B cell (primary cell): ENCODE data around the gene SGSH. TPM values are rescaled to one million over a fixed set of nuclear protein-coding genes. Genes with fewer than 3 reads are reported as not detected.

Experiments used
- ATAC-seq: fragments of 200-7000 bp; cut with Tn5 transposase; one replicate; pipeline ENCODE4 v1.10.0; 2021; ENCODE audit warnings: low read depth, mild to moderate bottlenecking, moderate number of reproducible peaks, moderate library complexity
- CTCF ChIA-PET: fragments of 350-600 bp; sonication (Branson Sonifier 250); formaldehyde crosslinking; loops from one replicate; lab custom pipeline; 2021; ENCODE audit warnings: antibody characterized with exemption, inconsistent platforms; lab: Charles Lee
- POLR2A ChIA-PET: fragments of 350-600 bp; sonication (Branson Sonifier 250); formaldehyde crosslinking; loops from one replicate; lab custom pipeline; 2021; ENCODE audit warnings: antibody characterized with exemption; lab: Charles Lee
- DNase-seq: peaks from one replicate; pipeline ENCODE4 v3.0.0; 2013
- H2AFZ ChIP-seq: 2 replicates; pipeline ENCODE4 v1.6.1; 2012; ENCODE audit warnings: mild to moderate bottlenecking, low read depth, low read length; ENCODE audit not compliant: insufficient read depth, poor library complexity, severe bottlenecking
- H3K27ac ChIP-seq, 2 donors: 1 replicate in 1 of 2; 2 replicates in 1 of 2; pipeline ENCODE4 v1.5.1; 2012 to 2013; ENCODE audit warnings: low read length in 2 of 2, mild to moderate bottlenecking in 2 of 2, moderate library complexity in 1 of 2
- H3K27me3 ChIP-seq, 4 experiments: fragments of 200-600 bp in 1 of 4; sonication (generic) in 1 of 4; replicated peaks in 1 of 4; 1 replicate in 2 of 4; 2 replicates in 2 of 4; pipeline versions ENCODE4 v1.6.1 to v1.7.0; 2013 to 2016; ENCODE audit warnings: low read length in 3 of 4, mild to moderate bottlenecking in 2 of 4, mixed read lengths in 1 of 4, moderate library complexity in 1 of 4; ENCODE audit not compliant: insufficient read depth in 4 of 4, control insufficient read depth in 3 of 4; ENCODE audit errors: control extremely low read depth in 1 of 4
- H3K36me3 ChIP-seq, 2 experiments: replicated peaks in 1 of 2; 1 replicate in 1 of 2; 2 replicates in 1 of 2; pipeline versions ENCODE4 v1.6.1 to v1.7.1; 2013; ENCODE audit warnings: low read length in 1 of 2; ENCODE audit not compliant: insufficient read depth in 2 of 2, control insufficient read depth in 1 of 2; ENCODE audit errors: control extremely low read depth in 1 of 2, extremely low read depth in 1 of 2
- H3K4me1 ChIP-seq, 2 donors: fragments of 200-600 bp in 1 of 2; sonication (generic) in 1 of 2; 1 replicate in 1 of 2; 2 replicates in 1 of 2; pipeline versions ENCODE4 v1.5.1 to v1.6.1; 2013 to 2017; ENCODE audit warnings: low read length in 2 of 2; ENCODE audit not compliant: control insufficient read depth in 2 of 2, insufficient read depth in 2 of 2
- H3K4me2 ChIP-seq: replicated peaks from 2 replicates; pipeline ENCODE3; 2012; ENCODE audit warnings: mild to moderate bottlenecking, low read depth, low read length; ENCODE audit not compliant: poor library complexity, severe bottlenecking
- H3K4me3 ChIP-seq, 5 experiments: fragments of 200-600 bp in 1 of 5; sonication (generic) in 1 of 5; 1 replicate in 3 of 5; 2 replicates in 2 of 5; pipeline versions ENCODE4 v1.5.1 to v1.7.0; 2011 to 2016; ENCODE audit warnings: low read length in 4 of 5, mild to moderate bottlenecking in 4 of 5, low read depth in 2 of 5, control low read depth in 1 of 5, moderate library complexity in 1 of 5; ENCODE audit not compliant: insufficient read depth in 1 of 5; ENCODE audit errors: control extremely low read depth in 1 of 5, extremely low read depth in 1 of 5
- H3K79me2 ChIP-seq: fragments of 200-600 bp; sonication (generic); one replicate; pipeline ENCODE4 v1.6.0; 2016; ENCODE audit warnings: low read length; ENCODE audit not compliant: control insufficient read depth, insufficient read depth
- H3K9ac ChIP-seq: fragments of 200-600 bp; sonication (generic); 2 replicates; pipeline ENCODE4 v1.6.1; 2017; ENCODE audit warnings: mild to moderate bottlenecking, low read length, moderate library complexity
- H3K9me3 ChIP-seq, 3 donors: one replicate each; pipeline versions ENCODE4 v1.6.1 to v1.7.1; 2013; ENCODE audit warnings: low read length in 2 of 3; ENCODE audit not compliant: control insufficient read depth in 2 of 3, insufficient read depth in 1 of 3; ENCODE audit errors: control extremely low read depth in 1 of 3
- H4K20me1 ChIP-seq: 2 replicates; pipeline ENCODE4 v1.6.0; 2012; ENCODE audit warnings: mild to moderate bottlenecking, low read length; ENCODE audit not compliant: insufficient read depth, control insufficient read depth, poor library complexity, severe bottlenecking
- H3K27ac Mint-ChIP-seq: one replicate; pipeline ENCODE4 v1.8.0; 2021; ENCODE audit warnings: mixed read lengths
- H3K27me3 Mint-ChIP-seq: one replicate; pipeline ENCODE4 v1.8.0; 2021; ENCODE audit warnings: mixed read lengths
- H3K4me1 Mint-ChIP-seq: one replicate; pipeline ENCODE4 v1.8.0; 2021; ENCODE audit warnings: mixed read lengths
- H3K4me3 Mint-ChIP-seq: one replicate; pipeline ENCODE4 v1.8.0; 2021; ENCODE audit warnings: mixed read lengths
- H3K9me3 Mint-ChIP-seq: one replicate; pipeline ENCODE4 v1.8.0; 2022; ENCODE audit warnings: mixed read lengths; ENCODE audit not compliant: insufficient read depth
- EZH2 ChIP-seq: IDR thresholded peaks from 2 replicates; pipeline ENCODE4 v1.6.1; 2012; ENCODE audit warnings: borderline replicate concordance, low read depth, mild to moderate bottlenecking, moderate library complexity, low read length; ENCODE audit not compliant: insufficient read depth, poor library complexity, severe bottlenecking
- WGBS: methylation state at CpG from one replicate; pipeline ENCODE4 v1.1.5; 2013; ENCODE audit warnings: missing lambda C conversion rate; ENCODE audit not compliant: insufficient coverage; 5-methylcytosine and 5-hydroxymethylcytosine counted together
- intact Hi-C: fragments of 100-400 bp; cut with micrococcal nuclease; formaldehyde crosslinking; loops from one replicate; pipeline ENCODE4 v1.10.0; 2022
- polyA plus RNA-seq: library from polyadenylated mRNA; depleted of rRNA; stranded (reverse); fragments of >200 nt; gene quantifications from 2 replicates; pipeline ENCODE4 v1.2.3, GENCODE V29; 2012
- total RNA-seq, 2 donors: library from RNA; stranded (reverse); fragments of 120-200 nt in 1 of 2; gene quantifications; 1 replicate in 1 of 2; 2 replicates in 1 of 2; pipeline versions ENCODE4 v1.2.3 to v1.2.4, GENCODE V29; 2013 to 2022
- TF ChIP-seq, protein P1 (sequence below): fragments of 200-600 bp; IDR thresholded peaks from one replicate; pipeline ENCODE4 v1.8.0; 2022; ENCODE audit warnings: antibody characterized with exemption, mild to moderate bottlenecking

Gene SGSH
- total and polyA plus RNA-seq, 2 donors (not counting 1 experiment from before 2014, with no cell fraction given) = 44.5 to 83.7 TPM

- H4K20me1 ChIP-seq = no peaks in the 10 kb centered on the region
- H3K9me3 Mint-ChIP-seq = no peaks in the 10 kb centered on the region
- no peaks in the 10 kb centered on the region for H3K36me3 ChIP-seq
- no peak overlapping the region for H3K4me3 Mint-ChIP-seq
- peaks cover 0 to 2% (median 0%) of the 10 kb centered on the region in 4 experiments for H3K27me3 ChIP-seq
- peaks cover 8% of the 10 kb centered on the region for H3K27me3 Mint-ChIP-seq
- H3K4me2 ChIP-seq = no peak overlapping the region
- H3K9ac ChIP-seq = no peak overlapping the region
- H3K4me1 Mint-ChIP-seq = no peaks in the 10 kb centered on the region
- 92% methylated on average over 17 of the region's 21 CpGs for WGBS
- no peaks in the 10 kb centered on the region for H3K79me2 ChIP-seq
- H3K27ac Mint-ChIP-seq = no peak overlapping the region
- no peak overlapping the region for H3K4me3 ChIP-seq
- no peak for ATAC-seq
- H3K9me3 ChIP-seq = no peaks in the 10 kb centered on the region
- no peak overlapping the region for H2AFZ ChIP-seq
- CTCF ChIA-PET = no interaction called here
- POLR2A ChIA-PET = no interaction called here
- TF ChIP-seq, protein P1, sequence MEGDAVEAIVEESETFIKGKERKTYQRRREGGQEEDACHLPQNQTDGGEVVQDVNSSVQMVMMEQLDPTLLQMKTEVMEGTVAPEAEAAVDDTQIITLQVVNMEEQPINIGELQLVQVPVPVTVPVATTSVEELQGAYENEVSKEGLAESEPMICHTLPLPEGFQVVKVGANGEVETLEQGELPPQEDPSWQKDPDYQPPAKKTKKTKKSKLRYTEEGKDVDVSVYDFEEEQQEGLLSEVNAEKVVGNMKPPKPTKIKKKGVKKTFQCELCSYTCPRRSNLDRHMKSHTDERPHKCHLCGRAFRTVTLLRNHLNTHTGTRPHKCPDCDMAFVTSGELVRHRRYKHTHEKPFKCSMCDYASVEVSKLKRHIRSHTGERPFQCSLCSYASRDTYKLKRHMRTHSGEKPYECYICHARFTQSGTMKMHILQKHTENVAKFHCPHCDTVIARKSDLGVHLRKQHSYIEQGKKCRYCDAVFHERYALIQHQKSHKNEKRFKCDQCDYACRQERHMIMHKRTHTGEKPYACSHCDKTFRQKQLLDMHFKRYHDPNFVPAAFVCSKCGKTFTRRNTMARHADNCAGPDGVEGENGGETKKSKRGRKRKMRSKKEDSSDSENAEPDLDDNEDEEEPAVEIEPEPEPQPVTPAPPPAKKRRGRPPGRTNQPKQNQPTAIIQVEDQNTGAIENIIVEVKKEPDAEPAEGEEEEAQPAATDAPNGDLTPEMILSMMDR = no peak
- no peak for TF ChIP-seq EZH2
- H3K4me1 ChIP-seq = no peaks in the 10 kb centered on the region
- DNase-seq = no peak
- no peak overlapping the region for H3K27ac ChIP-seq
- intact Hi-C loops = no loop called here
Measured at GRCh38 chr17:80177986-80178595, 42.0 kb downstream of the SGSH start.

DNA sequence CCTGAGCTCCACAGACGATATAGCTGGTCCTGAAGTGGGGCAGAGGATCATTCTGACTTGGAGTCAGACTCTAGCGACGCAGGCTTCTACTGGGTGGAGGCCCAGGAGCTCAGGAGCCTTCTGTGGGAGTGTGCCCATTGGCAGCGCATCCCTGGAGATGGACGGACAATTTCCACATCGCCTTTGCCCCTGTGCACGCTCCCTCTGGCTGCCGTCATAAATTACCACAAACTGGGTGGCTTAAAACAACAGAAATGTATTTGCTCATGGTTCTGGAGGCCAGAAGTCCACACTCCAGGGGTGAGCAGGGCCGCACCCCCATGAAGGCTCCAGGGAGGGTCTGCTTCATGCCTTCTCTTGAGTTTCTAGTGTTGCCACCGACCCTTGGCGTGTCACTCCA, 43.4 kb downstream of the SGSH start:
- Histone ChIP-seq H3K79me2 (no peaks in the 10 kb centered on the region), H3K27me3 (peaks cover 0 to 4% (median 0%) of the 10 kb centered on the region in 4 experiments), H2AFZ (no peak overlapping the region), H3K36me3 (no peaks in the 10 kb centered on the region), H3K27ac (no peak overlapping the region), H3K9me3 (no peaks in the 10 kb centered on the region), H4K20me1 (no peaks in the 10 kb centered on the region), H3K9ac (no peak overlapping the region), H3K4me1 (no peaks in the 10 kb centered on the region), H3K4me3 (no peak overlapping the region), H3K4me2 (no peak overlapping the region)
- CTCF ChIA-PET = interaction anchor here (0.7 kb wide), 1 partner anchor 427 kb away, joined by 3 read pairs; no protein-coding TSS in a partner anchor
- ATAC-seq = no peak
- Mint-ChIP-seq H3K4me1 (no peaks in the 10 kb centered on the region), H3K27ac (no peak overlapping the region), H3K27me3 (peaks cover 15% of the 10 kb centered on the region), H3K9me3 (no peaks in the 10 kb centered on the region), H3K4me3 (no peak overlapping the region)
- intact Hi-C loops = no loop called here
- WGBS = 96% methylated on average over 11 of the region's 11 CpGs
- DNase-seq = no peak
- TF ChIP-seq, protein P1 = no peak
- no peak for TF ChIP-seq EZH2
- POLR2A ChIA-PET = no interaction called here
